Naive thymus-derived CD4-positive, alpha-beta T cell (primary cell): ENCODE measurements around the gene EIF4A3. TPM values are rescaled to one million over a fixed set of nuclear protein-coding genes. Genes with fewer than 3 reads are reported as not detected.
A peak's percentile ranks its signal among the peaks of the same experiment; 100 is the strongest.

Experiments used
- ATAC-seq: fragments of 150-1000 bp; cut with Tn5 transposase; 2 replicates; pipeline ENCODE4 v1.10.0; 2021; ENCODE audit warnings: mild to moderate bottlenecking, moderate library complexity
- CTCF ChIA-PET: fragments of 350-600 bp; sonication (Branson Sonifier 250); formaldehyde crosslinking; loops from one replicate; lab custom pipeline; 2021; ENCODE audit warnings: antibody characterized with exemption; lab: Charles Lee
- POLR2A ChIA-PET: fragments of 350-600 bp; sonication (Branson Sonifier 250); formaldehyde crosslinking; loops from one replicate; lab custom pipeline; 2021; ENCODE audit warnings: antibody characterized with exemption, inconsistent platforms; lab: Charles Lee
- DNase-seq, 9 donors: peaks; one replicate each; pipeline versions ENCODE4 v3.0.0 to v3.0.0-alpha.2; 2020 to 2022; ENCODE audit warnings: mixed read lengths in 1 of 9
- H3K27ac ChIP-seq: one replicate; pipeline ENCODE4 v1.7.0; 2013; ENCODE audit warnings: mild to moderate bottlenecking, low read depth, low read length, moderate library complexity
- H3K27me3 ChIP-seq, 2 donors: one replicate each; pipeline ENCODE4 v1.7.0; 2013; ENCODE audit warnings: low read length in 2 of 2, mild to moderate bottlenecking in 2 of 2, moderate library complexity in 2 of 2; ENCODE audit not compliant: control insufficient read depth in 2 of 2, insufficient read depth in 2 of 2
- H3K36me3 ChIP-seq, 3 experiments: 1 replicate in 2 of 3; 2 replicates in 1 of 3; pipeline ENCODE4 v1.7.0; 2013; ENCODE audit warnings: low read length in 3 of 3, mild to moderate bottlenecking in 3 of 3, moderate library complexity in 1 of 3; ENCODE audit not compliant: insufficient read depth in 3 of 3, control insufficient read depth in 2 of 3
- H3K4me1 ChIP-seq, 2 donors: one replicate each; pipeline ENCODE4 v1.7.0; 2013; ENCODE audit warnings: low read length in 2 of 2, mild to moderate bottlenecking in 2 of 2, moderate library complexity in 1 of 2; ENCODE audit not compliant: control insufficient read depth in 2 of 2, insufficient read depth in 2 of 2
- H3K4me3 ChIP-seq: 2 replicates; pipeline ENCODE4 v1.7.0; 2013; ENCODE audit warnings: mild to moderate bottlenecking, low read length
- H3K9me3 ChIP-seq, 3 experiments: 1 replicate in 2 of 3; 2 replicates in 1 of 3; pipeline ENCODE4 v1.7.0; 2013; ENCODE audit warnings: low read length in 3 of 3; ENCODE audit not compliant: control insufficient read depth in 2 of 3
- H3K27ac Mint-ChIP-seq, 9 donors: one replicate each; pipeline ENCODE4 v1.8.0; 2020 to 2022; ENCODE audit warnings: mixed read lengths in 9 of 9, mild to moderate bottlenecking in 8 of 9, moderate library complexity in 5 of 9, inconsistent platforms in 2 of 9
- H3K27me3 Mint-ChIP-seq, 5 donors: one replicate each; pipeline ENCODE4 v1.8.0; 2021 to 2022; ENCODE audit warnings: mixed read lengths in 5 of 5, mild to moderate bottlenecking in 1 of 5
- H3K36me3 Mint-ChIP-seq, 5 donors: one replicate each; pipeline ENCODE4 v1.8.0; 2020 to 2022; ENCODE audit warnings: mixed read lengths in 5 of 5, mild to moderate bottlenecking in 3 of 5, inconsistent platforms in 1 of 5
- H3K4me1 Mint-ChIP-seq, 7 donors: one replicate each; pipeline ENCODE4 v1.8.0; 2020 to 2022; ENCODE audit warnings: mixed read lengths in 7 of 7, mild to moderate bottlenecking in 3 of 7, inconsistent platforms in 1 of 7
- H3K4me3 Mint-ChIP-seq, 10 donors: one replicate each; pipeline ENCODE4 v1.8.0; 2020 to 2022; ENCODE audit warnings: mild to moderate bottlenecking in 10 of 10, mixed read lengths in 10 of 10, moderate library complexity in 6 of 10, inconsistent platforms in 2 of 10
- H3K9me3 Mint-ChIP-seq, 11 donors: one replicate each; pipeline ENCODE4 v1.8.0; 2020 to 2022; ENCODE audit warnings: mixed read lengths in 11 of 11, mild to moderate bottlenecking in 4 of 11, inconsistent platforms in 1 of 11, moderate library complexity in 1 of 11
- intact Hi-C, 2 donors: fragments of 100-400 bp; cut with micrococcal nuclease; formaldehyde crosslinking; loops; one replicate each; pipeline ENCODE4 v1.15.1; 2023
- polyA plus RNA-seq, 2 donors: library from polyadenylated mRNA; unstranded; fragments of 300-500 nt; fragmentation: Illumina TruSeq; gene quantifications; one replicate each; pipeline ENCODE4 v1.2.3, GENCODE V29; 2021
- total RNA-seq, 6 experiments: library from RNA in 5 of 6; stranded (reverse) in 5 of 6; gene quantifications; 1 replicate in 5 of 6; 2 replicates in 1 of 6; pipeline ENCODE4 v1.2.3 and lab custom pipeline; 2021 to 2026

The EIF4A3 gene
- total and polyA plus RNA-seq, 7 experiments from 2014 or later: 48.6 to 128 (median 75.9) TPM

- POLR2A ChIA-PET: no interaction called here
- H3K27ac Mint-ChIP-seq: peak overlapping the region in 1 of 9 donors; percentile 31
- no peaks in the 10 kb centered on the region for H3K36me3 Mint-ChIP-seq
- peaks cover 0 to 4% (median 0%) of the 10 kb centered on the region in 7 donors for H3K4me1 Mint-ChIP-seq
- Histone ChIP-seq H3K4me3 (no peak overlapping the region), H3K27ac (no peak overlapping the region), H3K9me3 (no peaks in the 10 kb centered on the region), H3K27me3 (no peaks in the 10 kb centered on the region), H3K36me3 (no peaks in the 10 kb centered on the region), H3K4me1 (no peaks in the 10 kb centered on the region)
- no peak overlapping the region for H3K4me3 Mint-ChIP-seq
- intact Hi-C loops: no loop called here
- ATAC-seq (no peak), DNase-seq (no peak)
- peaks cover 0 to 12% (median 7%) of the 10 kb centered on the region in 5 donors for H3K27me3 Mint-ChIP-seq
- CTCF ChIA-PET: no interaction called here
- H3K9me3 Mint-ChIP-seq: no peaks in the 10 kb centered on the region
Measured at GRCh38 chr17:80191192-80191591, 44.3 kb upstream of the EIF4A3 start.

GRCh38 chr17:80190716-80191115 lies 43.8 kb upstream of the EIF4A3 start:
- Histone ChIP-seq H3K36me3 (no peaks in the 10 kb centered on the region), H3K27me3 (no peaks in the 10 kb centered on the region), H3K27ac (no peak overlapping the region), H3K4me3 (no peak overlapping the region), H3K4me1 (no peaks in the 10 kb centered on the region), H3K9me3 (no peaks in the 10 kb centered on the region)
- Mint-ChIP-seq H3K4me3 (no peak overlapping the region), H3K27ac (peak overlapping the region in 1 of 9 donors; percentile 31), H3K27me3 (peaks cover 0 to 12% (median 7%) of the 10 kb centered on the region in 5 donors), H3K36me3 (no peaks in the 10 kb centered on the region), H3K4me1 (peaks cover 0 to 1% (median 0%) of the 10 kb centered on the region in 7 donors), H3K9me3 (no peaks in the 10 kb centered on the region)
- CTCF ChIA-PET: no interaction called here
- DNase-seq (no peak), ATAC-seq (no peak)
- POLR2A ChIA-PET: no interaction called here
- intact Hi-C loops: no loop called here

- ChIA-PET CTCF (no interaction called here), POLR2A (no interaction called here)
- ATAC-seq (no peak), DNase-seq (no peak)
- Histone ChIP-seq H3K4me3 (no peak overlapping the region), H3K27me3 (no peaks in the 10 kb centered on the region), H3K27ac (no peak overlapping the region), H3K4me1 (no peaks in the 10 kb centered on the region), H3K36me3 (no peaks in the 10 kb centered on the region), H3K9me3 (no peaks in the 10 kb centered on the region)
- Mint-ChIP-seq H3K27ac (no peak overlapping the region), H3K27me3 (peaks cover 0 to 12% (median 7%) of the 10 kb centered on the region in 5 donors), H3K4me1 (peaks cover 0 to 4% (median 0%) of the 10 kb centered on the region in 7 donors), H3K4me3 (no peak overlapping the region), H3K9me3 (no peaks in the 10 kb centered on the region), H3K36me3 (no peaks in the 10 kb centered on the region)
- intact Hi-C loops: no loop called here
Measured at GRCh38 chr17:80189611-80190010, 42.7 kb upstream of the EIF4A3 start.

- peaks cover 0 to 8% (median 7%) of the 10 kb centered on the region in 5 donors for H3K27me3 Mint-ChIP-seq
- POLR2A ChIA-PET: no interaction called here
- CTCF ChIA-PET: interaction anchor here (1.4 kb wide), 1 partner anchor 10 kb away, joined by 3 read pairs; no protein-coding TSS in a partner anchor
Measured at GRCh38 chr17:80187515-80187941, 40.6 kb upstream of the EIF4A3 start.

GRCh38 chr17:80187090-80187489 lies 40.2 kb upstream of the EIF4A3 start:
- H3K27me3 ChIP-seq: no peaks in the 10 kb centered on the region
- intact Hi-C loops: no loop called here
- CTCF ChIA-PET: interaction anchor here (1.4 kb wide), 1 partner anchor 10 kb away, joined by 3 read pairs; no protein-coding TSS in a partner anchor

More at GRCh38 chr17:80187515-80187941, 40.6 kb upstream of the EIF4A3 start:
- DNase-seq (no peak), ATAC-seq (no peak)
- Histone ChIP-seq H3K9me3 (no peaks in the 10 kb centered on the region), H3K27ac (no peak overlapping the region), H3K4me1 (no peaks in the 10 kb centered on the region), H3K36me3 (no peaks in the 10 kb centered on the region), H3K27me3 (no peaks in the 10 kb centered on the region), H3K4me3 (no peak overlapping the region)
- Mint-ChIP-seq H3K4me1 (peaks cover 0 to 4% (median 0%) of the 10 kb centered on the region in 7 donors), H3K4me3 (no peak overlapping the region), H3K36me3 (no peaks in the 10 kb centered on the region), H3K27ac (no peak overlapping the region), H3K9me3 (no peaks in the 10 kb centered on the region)
- intact Hi-C loops: no loop called here

GRCh38 chr17:80185968-80186367 lies 39.0 kb upstream of the EIF4A3 start:
- Histone ChIP-seq H3K27me3 (no peaks in the 10 kb centered on the region), H3K36me3 (no peaks in the 10 kb centered on the region), H3K4me1 (no peaks in the 10 kb centered on the region), H3K27ac (no peak overlapping the region), H3K9me3 (no peaks in the 10 kb centered on the region), H3K4me3 (no peak overlapping the region)
- intact Hi-C loops: no loop called here
- CTCF ChIA-PET: no interaction called here
- Mint-ChIP-seq H3K4me3 (no peak overlapping the region), H3K36me3 (no peaks in the 10 kb centered on the region), H3K4me1 (peaks cover 0 to 4% (median 0%) of the 10 kb centered on the region in 7 donors), H3K9me3 (no peaks in the 10 kb centered on the region), H3K27ac (no peak overlapping the region), H3K27me3 (peaks cover 0 to 2% (median 0%) of the 10 kb centered on the region in 5 donors)
- ATAC-seq (no peak), DNase-seq (no peak)
- POLR2A ChIA-PET: no interaction called here

More at GRCh38 chr17:80187090-80187489, 40.2 kb upstream of the EIF4A3 start:
- Histone ChIP-seq H3K4me1 (no peaks in the 10 kb centered on the region), H3K36me3 (no peaks in the 10 kb centered on the region), H3K9me3 (no peaks in the 10 kb centered on the region), H3K4me3 (no peak overlapping the region), H3K27ac (no peak overlapping the region)
- Mint-ChIP-seq H3K36me3 (no peaks in the 10 kb centered on the region), H3K9me3 (no peaks in the 10 kb centered on the region), H3K27ac (no peak overlapping the region), H3K27me3 (peaks cover 0 to 7% (median 6%) of the 10 kb centered on the region in 5 donors), H3K4me1 (peaks cover 0 to 4% (median 0%) of the 10 kb centered on the region in 7 donors), H3K4me3 (no peak overlapping the region)
- no peak for ATAC-seq
- no peak for DNase-seq
- POLR2A ChIA-PET: no interaction called here

GRCh38 chr17:80184423-80184714 lies 37.4 kb upstream of the EIF4A3 start:
- POLR2A ChIA-PET: no interaction called here

More at GRCh38 chr17:80184423-80184714, 37.4 kb upstream of the EIF4A3 start:
- H3K27me3 ChIP-seq: no peaks in the 10 kb centered on the region
- no peaks in the 10 kb centered on the region for H3K27me3 Mint-ChIP-seq
- no peaks in the 10 kb centered on the region for H3K36me3 Mint-ChIP-seq
- H3K9me3 ChIP-seq: no peaks in the 10 kb centered on the region
- no peak for DNase-seq
- no peak overlapping the region for H3K4me3 ChIP-seq
- no peak for ATAC-seq
- peak overlapping the region in 1 of 9 donors; percentile 67 for H3K27ac Mint-ChIP-seq
- no peaks in the 10 kb centered on the region for H3K9me3 Mint-ChIP-seq
- no peaks in the 10 kb centered on the region for H3K36me3 ChIP-seq
- no peaks in the 10 kb centered on the region for H3K4me1 ChIP-seq
- H3K4me1 Mint-ChIP-seq: peaks cover 0 to 4% (median 0%) of the 10 kb centered on the region in 7 donors
- CTCF ChIA-PET: interaction anchor here (0.6 kb wide), 1 partner anchor 1951 kb away, joined by 3 read pairs; no protein-coding TSS in a partner anchor
- H3K4me3 Mint-ChIP-seq: no peak overlapping the region
- no peak overlapping the region for H3K27ac ChIP-seq
- intact Hi-C loops: no loop called here
